NT2/D1 (cell line): ENCODE results near the gene NAA16.

ENCODE experiments used
- DNase-seq: peaks from one replicate; pipeline ENCODE4 v3.0.0-alpha.2; 2011; ENCODE audit warnings: low read depth, low spot score
- H3K27me3 ChIP-seq: 2 replicates; pipeline ENCODE4 v1.6.0; 2011; ENCODE audit warnings: mild to moderate bottlenecking; ENCODE audit not compliant: insufficient read length, insufficient read depth
- H3K36me3 ChIP-seq: 2 replicates; pipeline ENCODE4 v1.6.1; 2011; ENCODE audit warnings: mild to moderate bottlenecking, low read length, mixed read lengths; ENCODE audit not compliant: insufficient read depth, insufficient read length
- H3K4me1 ChIP-seq: 2 replicates; pipeline ENCODE4 v1.5.1; 2011; ENCODE audit not compliant: insufficient read depth, insufficient read length
- H3K4me3 ChIP-seq: 2 replicates; pipeline ENCODE4 v1.5.1; 2011; ENCODE audit warnings: low read depth; ENCODE audit not compliant: insufficient read length
- H3K9ac ChIP-seq: 2 replicates; pipeline ENCODE4 v1.6.0; 2011; ENCODE audit warnings: low read depth; ENCODE audit not compliant: insufficient read length
- H3K9me3 ChIP-seq: 2 replicates; pipeline ENCODE4 v1.5.1; 2011; ENCODE audit warnings: mild to moderate bottlenecking, low read length; ENCODE audit not compliant: insufficient read depth
- SUZ12 ChIP-seq: IDR thresholded peaks from 2 replicates; pipeline ENCODE4 v1.6.1; 2011; ENCODE audit not compliant: insufficient read length, insufficient read depth; ENCODE audit errors: extremely low read depth
- YY1 ChIP-seq: IDR thresholded peaks from 2 replicates; pipeline ENCODE4 v1.6.1; 2011; ENCODE audit not compliant: insufficient read length, insufficient read depth
- ZNF274 ChIP-seq: IDR thresholded peaks from 2 replicates; pipeline ENCODE4 v1.6.1; 2011; ENCODE audit warnings: mild to moderate bottlenecking, low read depth, low read length

Gene NAA16

DNA sequence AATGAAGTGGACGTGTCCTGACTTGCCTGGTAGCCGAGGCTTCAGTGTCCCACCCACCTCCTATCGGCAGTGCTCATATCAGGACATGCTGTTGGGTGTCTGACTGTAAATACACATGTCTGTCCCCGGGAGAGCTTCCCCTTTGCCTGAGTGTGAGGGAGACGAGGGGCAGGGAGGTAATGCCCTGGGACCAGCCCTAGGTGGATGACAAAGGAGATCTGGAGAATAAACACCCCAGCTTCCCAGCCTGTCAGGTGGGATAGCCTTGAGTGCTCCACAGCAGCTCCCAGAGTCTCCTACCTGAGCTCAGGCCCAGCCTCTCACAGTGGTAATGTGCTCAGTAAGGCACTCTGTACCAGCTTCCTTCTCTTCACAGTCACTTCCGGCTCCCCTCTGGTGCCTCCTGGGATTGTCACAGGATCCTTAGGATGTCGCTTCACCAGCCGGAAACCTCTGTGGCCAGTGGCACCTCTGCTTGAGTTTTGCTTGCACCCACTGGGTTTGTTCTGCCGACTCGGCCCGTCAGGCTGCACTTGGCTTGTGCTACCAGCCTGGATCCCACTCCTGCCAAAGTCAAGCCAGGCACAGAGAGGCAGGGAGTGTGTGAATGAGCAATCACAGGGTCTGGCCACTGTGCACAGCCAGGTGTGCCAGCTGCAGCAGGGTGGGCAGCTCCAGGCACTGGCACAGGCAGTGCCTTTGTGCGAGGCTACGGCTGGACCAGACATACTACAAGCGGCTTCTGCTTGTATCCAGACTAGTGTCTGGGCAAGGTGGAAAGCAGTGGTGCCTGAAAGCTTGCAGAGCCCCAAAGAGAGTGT is 91.8 kb downstream of the NAA16 start:
- Histone ChIP-seq H3K4me3 (no peak overlapping the region), H3K36me3 (no peaks in the 10 kb centered on the region), H3K27me3 (no peaks in the 10 kb centered on the region), H3K9me3 (no peaks in the 10 kb centered on the region), H3K4me1 (no peaks in the 10 kb centered on the region), H3K9ac (no peak overlapping the region)
- no peak for DNase-seq
- TF ChIP-seq YY1 (no peak), SUZ12 (no peak), ZNF274 (no peak)

DNA sequence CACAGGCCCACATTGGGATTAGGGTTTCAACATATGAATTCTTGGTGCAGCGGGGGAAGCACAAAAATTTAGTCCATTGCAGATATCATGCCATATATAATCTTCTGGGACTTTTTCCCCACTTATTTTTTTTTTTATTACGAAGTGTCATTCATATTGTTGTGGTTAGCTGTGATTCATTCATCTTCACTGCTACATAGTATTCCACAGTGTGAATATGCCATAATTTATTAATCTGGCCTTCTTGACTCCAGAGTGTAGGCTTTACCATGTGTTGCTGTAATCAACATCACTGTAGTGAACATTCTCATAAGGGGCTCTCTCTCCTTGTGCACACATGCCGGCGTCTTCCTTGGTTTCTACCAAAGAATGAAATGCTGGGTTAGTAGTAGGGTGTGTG is 92.9 kb downstream of the NAA16 start:
- DNase-seq: no peak
- Histone ChIP-seq H3K9ac (no peak overlapping the region), H3K27me3 (no peaks in the 10 kb centered on the region), H3K9me3 (no peaks in the 10 kb centered on the region), H3K4me3 (no peak overlapping the region), H3K36me3 (no peaks in the 10 kb centered on the region), H3K4me1 (no peaks in the 10 kb centered on the region)
- no peak for TF ChIP-seq SUZ12
- TF ChIP-seq ZNF274: no peak
- TF ChIP-seq YY1: no peak

DNA sequence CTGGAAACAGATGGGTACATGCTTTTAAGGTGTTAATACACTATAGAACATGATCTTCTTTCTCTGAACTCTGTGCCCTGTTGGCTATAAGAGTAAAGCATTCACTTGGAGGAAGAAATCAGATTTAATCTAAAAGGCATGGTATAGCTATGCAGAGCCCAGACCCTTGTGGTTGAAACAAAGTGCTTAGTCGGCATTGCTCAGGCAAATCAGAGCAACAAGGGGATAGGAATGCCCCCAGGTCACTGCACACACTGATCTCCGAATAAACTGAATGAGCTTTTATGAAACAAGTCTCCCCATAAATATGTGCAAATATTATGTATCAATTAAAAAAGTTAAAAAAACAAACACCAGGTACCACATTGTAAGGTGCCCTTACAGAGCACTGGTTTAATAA is 94.3 kb downstream of the NAA16 start:
- H3K4me1 ChIP-seq: no peaks in the 10 kb centered on the region
- no peak for DNase-seq
- no peak for TF ChIP-seq ZNF274
- TF ChIP-seq SUZ12: no peak
- TF ChIP-seq YY1: no peak

DNA sequence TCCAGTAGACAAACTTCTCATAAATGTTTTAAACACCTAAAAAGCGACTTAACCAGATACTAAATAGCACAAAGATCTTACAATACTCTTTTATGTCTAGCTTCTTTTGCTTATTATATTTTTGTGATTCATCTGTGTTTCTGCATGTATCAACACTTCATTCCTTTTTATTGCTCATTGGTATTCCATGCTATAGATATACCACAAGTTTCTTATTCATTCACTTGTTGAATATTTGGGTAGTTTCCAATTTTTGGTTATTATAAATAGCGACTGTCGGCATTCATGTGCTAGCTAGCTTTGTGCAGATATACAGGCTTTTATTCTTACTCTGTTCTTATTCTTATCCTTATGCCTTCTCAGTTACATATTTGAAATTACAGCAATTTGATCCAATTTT is 96.3 kb downstream of the NAA16 start:
- no peak for DNase-seq
- Histone ChIP-seq H3K27me3 (no peaks in the 10 kb centered on the region), H3K36me3 (no peaks in the 10 kb centered on the region), H3K9ac (no peak overlapping the region), H3K4me1 (no peaks in the 10 kb centered on the region), H3K4me3 (no peak overlapping the region), H3K9me3 (no peaks in the 10 kb centered on the region)
- TF ChIP-seq YY1 (no peak), ZNF274 (no peak)

More for the DNA sequence above, 94.3 kb downstream of the NAA16 start:
- Histone ChIP-seq H3K4me3 (no peak overlapping the region), H3K36me3 (no peaks in the 10 kb centered on the region), H3K9me3 (no peaks in the 10 kb centered on the region), H3K9ac (no peak overlapping the region), H3K27me3 (no peaks in the 10 kb centered on the region)

DNA sequence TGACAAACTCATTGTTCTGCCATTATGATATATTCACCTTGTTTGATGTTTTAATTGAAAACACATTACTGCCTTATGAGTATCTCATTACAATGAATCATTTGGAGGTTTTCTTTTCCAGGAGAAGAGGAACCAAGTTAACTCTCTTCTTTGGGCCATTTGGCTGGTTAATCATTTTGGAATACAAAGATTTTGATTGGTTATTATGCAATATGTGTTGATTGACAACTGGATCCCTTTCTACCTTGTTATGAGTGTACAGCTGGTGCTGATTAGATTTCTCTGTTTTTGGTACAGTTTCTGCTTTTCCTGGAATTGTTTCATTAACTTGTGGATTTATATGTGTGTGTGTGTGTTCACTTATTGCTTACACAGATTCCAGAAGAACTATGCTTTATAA is 97.1 kb downstream of the NAA16 start:
- H3K36me3 ChIP-seq: no peaks in the 10 kb centered on the region
- no peaks in the 10 kb centered on the region for H3K27me3 ChIP-seq
- no peak overlapping the region for H3K9ac ChIP-seq
- DNase-seq: no peak
- H3K9me3 ChIP-seq: no peaks in the 10 kb centered on the region
- H3K4me3 ChIP-seq: no peak overlapping the region
- H3K4me1 ChIP-seq: no peaks in the 10 kb centered on the region
- no peak for TF ChIP-seq SUZ12
- no peak for TF ChIP-seq ZNF274
- TF ChIP-seq YY1: no peak

DNA sequence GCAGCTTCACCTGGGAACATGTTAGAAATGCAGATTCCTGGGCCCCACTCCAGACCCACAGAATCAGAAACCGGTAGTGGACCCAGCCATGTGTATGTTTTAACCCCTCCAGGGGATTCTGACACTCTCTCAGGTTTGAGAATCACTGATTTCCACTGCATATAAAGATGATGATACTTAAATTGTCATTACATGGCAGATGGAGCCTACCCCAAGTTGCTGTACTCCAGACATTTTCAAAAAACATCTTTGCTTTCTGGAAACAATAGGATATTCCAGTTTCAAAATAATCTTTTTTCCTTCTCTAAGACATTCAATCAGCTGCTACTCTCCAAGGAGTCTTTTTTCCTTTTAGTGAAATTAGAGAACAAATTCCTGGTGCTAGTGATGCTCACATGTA is 97.7 kb downstream of the NAA16 start:
- TF ChIP-seq YY1 (no peak), SUZ12 (no peak), ZNF274 (no peak)
- DNase-seq: no peak
- H3K36me3 ChIP-seq: no peaks in the 10 kb centered on the region
- no peaks in the 10 kb centered on the region for H3K27me3 ChIP-seq
- H3K9me3 ChIP-seq: no peaks in the 10 kb centered on the region
- H3K9ac ChIP-seq: no peak overlapping the region
- no peaks in the 10 kb centered on the region for H3K4me1 ChIP-seq
- H3K4me3 ChIP-seq: no peak overlapping the region

DNA sequence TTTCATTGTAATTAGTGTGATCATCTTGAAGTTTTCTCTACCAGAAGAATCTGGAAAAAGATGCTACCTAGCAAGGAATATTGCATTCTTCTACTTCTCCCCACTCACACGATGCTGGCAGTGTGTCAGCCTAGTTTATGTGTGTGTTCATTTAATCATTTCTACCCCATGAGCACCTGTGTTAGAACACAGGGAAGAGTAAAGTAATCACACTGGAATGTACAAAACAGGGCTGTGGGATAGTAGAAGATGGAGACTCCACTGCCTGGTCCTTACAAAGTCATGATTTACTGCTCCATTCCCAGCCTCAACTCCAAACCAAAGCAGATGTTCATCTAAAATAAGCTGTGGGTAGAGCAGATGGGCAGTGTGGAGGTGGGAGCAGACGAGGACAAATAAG is 98.5 kb downstream of the NAA16 start:
- no peaks in the 10 kb centered on the region for H3K36me3 ChIP-seq
- H3K4me3 ChIP-seq: no peak overlapping the region
- no peaks in the 10 kb centered on the region for H3K27me3 ChIP-seq
- no peaks in the 10 kb centered on the region for H3K4me1 ChIP-seq
- H3K9ac ChIP-seq: no peak overlapping the region
- no peaks in the 10 kb centered on the region for H3K9me3 ChIP-seq
- no peak for DNase-seq
- TF ChIP-seq ZNF274 (no peak), YY1 (no peak), SUZ12 (no peak)

DNA sequence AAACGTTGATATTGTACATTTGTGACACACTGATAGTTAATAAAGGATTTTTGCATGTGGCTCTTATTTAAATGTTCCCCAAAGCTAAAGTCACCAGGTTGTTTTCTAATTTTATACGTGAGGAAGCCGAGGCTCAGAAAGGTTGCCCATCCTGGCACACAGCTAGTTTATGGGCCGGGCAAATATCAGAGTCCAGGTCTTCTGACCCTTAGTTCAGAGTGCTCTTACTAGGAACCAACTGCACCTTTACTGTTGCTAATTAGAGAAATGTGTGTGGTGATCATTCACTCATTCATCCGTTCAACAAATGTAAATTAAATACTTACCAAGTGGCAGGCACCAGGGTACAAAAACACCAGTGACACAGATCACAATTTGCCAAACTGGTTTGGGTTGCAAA is 100.0 kb downstream of the NAA16 start:
- no peak for TF ChIP-seq SUZ12
- no peak for TF ChIP-seq ZNF274
- TF ChIP-seq YY1: no peak
- Histone ChIP-seq H3K27me3 (no peaks in the 10 kb centered on the region), H3K4me3 (no peak overlapping the region), H3K9ac (no peak overlapping the region), H3K36me3 (no peaks in the 10 kb centered on the region), H3K9me3 (no peaks in the 10 kb centered on the region), H3K4me1 (no peaks in the 10 kb centered on the region)
- DNase-seq: no peak
